Activated T-cell treated with anti-CD3 and anti-CD28 coated beads, Interleukin-2, amount 50 U/mL, for 24 hours (primary cell): ENCODE results near the gene CCNYL1.

ENCODE experiments used
- DNase-seq: peaks from one replicate; pipeline ENCODE4 v3.0.0-alpha.2; 2020
- H3K27ac Mint-ChIP-seq: 2 replicates; pipeline ENCODE4 v1.8.0; 2020; ENCODE audit warnings: mild to moderate bottlenecking, mixed read lengths
- H3K27me3 Mint-ChIP-seq: 2 replicates; pipeline ENCODE4 v1.8.0; 2020; ENCODE audit warnings: mixed read lengths
- H3K36me3 Mint-ChIP-seq: 2 replicates; pipeline ENCODE4 v1.8.0; 2020; ENCODE audit warnings: low read depth, mixed read lengths
- H3K4me1 Mint-ChIP-seq: 2 replicates; pipeline ENCODE4 v1.8.0; 2020; ENCODE audit warnings: low read depth, mixed read lengths
- H3K4me3 Mint-ChIP-seq: 2 replicates; pipeline ENCODE4 v1.8.0; 2020; ENCODE audit warnings: mild to moderate bottlenecking, moderate library complexity, mixed read lengths
- H3K9me3 Mint-ChIP-seq: 2 replicates; pipeline ENCODE4 v1.8.0; 2020; ENCODE audit warnings: mixed read lengths

Gene CCNYL1

GRCh38 chr2:207762146-207762545 is 50.7 kb downstream of the CCNYL1 start:
- Mint-ChIP-seq H3K27me3 (peaks cover 42% of the 10 kb centered on the region), H3K4me1 (peaks cover 4% of the 10 kb centered on the region), H3K36me3 (peaks cover 1% of the 10 kb centered on the region), H3K4me3 (no peak overlapping the region), H3K9me3 (no peaks in the 10 kb centered on the region), H3K27ac (no peak overlapping the region)
- DNase-seq: no peak

GRCh38 chr2:207763303-207763917 is 52.0 kb downstream of the CCNYL1 start:
- DNase-seq: no peak
- Mint-ChIP-seq H3K27ac (no peak overlapping the region), H3K36me3 (peaks cover 4% of the 10 kb centered on the region), H3K4me1 (peaks cover 14% of the 10 kb centered on the region), H3K4me3 (no peak overlapping the region), H3K27me3 (peaks cover 54% of the 10 kb centered on the region), H3K9me3 (no peaks in the 10 kb centered on the region)

GRCh38 chr2:207764096-207764630 is 52.7 kb downstream of the CCNYL1 start:
- Mint-ChIP-seq H3K36me3 (peaks cover 4% of the 10 kb centered on the region), H3K4me1 (peaks cover 20% of the 10 kb centered on the region), H3K4me3 (no peak overlapping the region), H3K9me3 (no peaks in the 10 kb centered on the region), H3K27ac (no peak overlapping the region), H3K27me3 (peaks cover 60% of the 10 kb centered on the region)
- DNase-seq: no peak

GRCh38 chr2:207765547-207765946 is 54.1 kb downstream of the CCNYL1 start:
- H3K4me1 Mint-ChIP-seq: peaks cover 25% of the 10 kb centered on the region
- no peak for DNase-seq
- peaks cover 4% of the 10 kb centered on the region for H3K36me3 Mint-ChIP-seq
- no peak overlapping the region for H3K4me3 Mint-ChIP-seq
- H3K9me3 Mint-ChIP-seq: no peaks in the 10 kb centered on the region
- peaks cover 66% of the 10 kb centered on the region for H3K27me3 Mint-ChIP-seq
- no peak overlapping the region for H3K27ac Mint-ChIP-seq

- Mint-ChIP-seq H3K36me3 (peaks cover 4% of the 10 kb centered on the region), H3K9me3 (no peaks in the 10 kb centered on the region), H3K27ac (no peak overlapping the region), H3K4me1 (peaks cover 28% of the 10 kb centered on the region), H3K27me3 (peaks cover 67% of the 10 kb centered on the region), H3K4me3 (no peak overlapping the region)
- DNase-seq: no peak
These were observed 54.7 kb downstream of the CCNYL1 start for GRCh38 chr2:207766041-207766551.

- no peaks in the 10 kb centered on the region for H3K9me3 Mint-ChIP-seq
- H3K4me1 Mint-ChIP-seq: peaks cover 30% of the 10 kb centered on the region
- peak overlapping the region; percentile 81 for H3K4me3 Mint-ChIP-seq
- H3K36me3 Mint-ChIP-seq: peaks cover 4% of the 10 kb centered on the region
- peak overlapping the region; percentile 71 for H3K27ac Mint-ChIP-seq
- peak; percentile 31 for DNase-seq
- peaks cover 64% of the 10 kb centered on the region for H3K27me3 Mint-ChIP-seq
These were observed 55.4 kb downstream of the CCNYL1 start for GRCh38 chr2:207766697-207767460.

- H3K36me3 Mint-ChIP-seq: peaks cover 4% of the 10 kb centered on the region
- H3K27ac Mint-ChIP-seq: peak overlapping the region; percentile 71
- DNase-seq: no peak
- peak overlapping the region; percentile 81 for H3K4me3 Mint-ChIP-seq
- no peaks in the 10 kb centered on the region for H3K9me3 Mint-ChIP-seq
- H3K4me1 Mint-ChIP-seq: peaks cover 33% of the 10 kb centered on the region
- peaks cover 60% of the 10 kb centered on the region for H3K27me3 Mint-ChIP-seq
These were observed 56.2 kb downstream of the CCNYL1 start for GRCh38 chr2:207767461-207768167.

GRCh38 chr2:207768168-207768865 is 56.9 kb downstream of the CCNYL1 start:
- peaks cover 60% of the 10 kb centered on the region for H3K27me3 Mint-ChIP-seq
- peak overlapping the region; percentile 52 for H3K27ac Mint-ChIP-seq
- H3K9me3 Mint-ChIP-seq: no peaks in the 10 kb centered on the region
- H3K4me1 Mint-ChIP-seq: peaks cover 33% of the 10 kb centered on the region
- H3K4me3 Mint-ChIP-seq: peak overlapping the region; percentile 81
- peak; percentile 65 for DNase-seq
- peaks cover 4% of the 10 kb centered on the region for H3K36me3 Mint-ChIP-seq

- peak overlapping the region; percentile 26 for H3K27ac Mint-ChIP-seq
- peak; percentile 66 for DNase-seq
- peaks cover 33% of the 10 kb centered on the region for H3K4me1 Mint-ChIP-seq
- peak overlapping the region; percentile 81 for H3K4me3 Mint-ChIP-seq
- peaks cover 59% of the 10 kb centered on the region for H3K27me3 Mint-ChIP-seq
- no peaks in the 10 kb centered on the region for H3K9me3 Mint-ChIP-seq
- H3K36me3 Mint-ChIP-seq: peaks cover 4% of the 10 kb centered on the region
These were observed 57.6 kb downstream of the CCNYL1 start for GRCh38 chr2:207768866-207769596.

GRCh38 chr2:207770602-207771404 is 59.4 kb downstream of the CCNYL1 start:
- Mint-ChIP-seq H3K9me3 (no peaks in the 10 kb centered on the region), H3K4me3 (peak overlapping the region; percentile 82), H3K36me3 (peaks cover 4% of the 10 kb centered on the region), H3K27me3 (peaks cover 44% of the 10 kb centered on the region), H3K27ac (no peak overlapping the region), H3K4me1 (peaks cover 33% of the 10 kb centered on the region)
- DNase-seq: peak; percentile 41

- peaks cover 38% of the 10 kb centered on the region for H3K27me3 Mint-ChIP-seq
- no peak overlapping the region for H3K4me3 Mint-ChIP-seq
- peaks cover 33% of the 10 kb centered on the region for H3K4me1 Mint-ChIP-seq
- no peaks in the 10 kb centered on the region for H3K9me3 Mint-ChIP-seq
- H3K27ac Mint-ChIP-seq: no peak overlapping the region
- DNase-seq: no peak
- peaks cover 4% of the 10 kb centered on the region for H3K36me3 Mint-ChIP-seq
These were observed 60.0 kb downstream of the CCNYL1 start for GRCh38 chr2:207771421-207771820.

GRCh38 chr2:207772081-207772843 is 60.8 kb downstream of the CCNYL1 start:
- H3K4me3 Mint-ChIP-seq: no peak overlapping the region
- no peaks in the 10 kb centered on the region for H3K9me3 Mint-ChIP-seq
- peak; percentile 40 for DNase-seq
- H3K36me3 Mint-ChIP-seq: peaks cover 2% of the 10 kb centered on the region
- peaks cover 28% of the 10 kb centered on the region for H3K4me1 Mint-ChIP-seq
- no peak overlapping the region for H3K27ac Mint-ChIP-seq
- peaks cover 31% of the 10 kb centered on the region for H3K27me3 Mint-ChIP-seq
